Keratinocyte (primary cell): Measurements from ENCODE around the gene FSTL5. TPM values are rescaled to one million over a fixed set of nuclear protein-coding genes. Genes with fewer than 3 reads are reported as not detected.
"Not testable (repeated sequence)": the region's sequence is repeated elsewhere in the genome, so short reads cannot be mapped to it uniquely, and the experiment has no call there.

Experiments
- DNase-seq: peaks from one replicate; pipeline ENCODE4 v3.0.0-alpha.2; 2011; ENCODE audit warnings: low read depth, missing footprints, low spot score
- FAIRE-seq: peaks from 2 replicates; lab custom pipeline; 2011; peaks lifted over from hg19 to GRCh38; lab: Jason Lieb, UNC
- H2AFZ ChIP-seq: 2 replicates; pipeline ENCODE4 v1.6.0; 2012; ENCODE audit warnings: low read length, control low read depth, inconsistent platforms; ENCODE audit not compliant: control insufficient read depth
- H3K27ac ChIP-seq: 2 replicates; pipeline ENCODE4 v1.5.1; 2011; ENCODE audit warnings: low read length; ENCODE audit not compliant: control insufficient read depth, insufficient read depth
- H3K27me3 ChIP-seq: 3 replicates; pipeline ENCODE4 v1.6.0; 2011; ENCODE audit warnings: low read length; ENCODE audit not compliant: control insufficient read depth, insufficient read depth; ENCODE audit errors: extremely low read depth
- H3K36me3 ChIP-seq, 2 experiments: 2 replicates in 1 of 2; 3 replicates in 1 of 2; pipeline ENCODE4 v1.5.1; 2011; ENCODE audit warnings: low read length in 2 of 2, mild to moderate bottlenecking in 1 of 2; ENCODE audit not compliant: control insufficient read depth in 2 of 2, insufficient read depth in 2 of 2; ENCODE audit errors: extremely low read depth in 1 of 2
- H3K4me1 ChIP-seq: 3 replicates; pipeline ENCODE4 v1.5.1; 2011; ENCODE audit warnings: low read length; ENCODE audit not compliant: control insufficient read depth, insufficient read depth; ENCODE audit errors: extremely low read depth
- H3K4me2 ChIP-seq: 3 replicates; pipeline ENCODE4 v1.6.0; 2011; ENCODE audit warnings: low read depth, low read length; ENCODE audit not compliant: control insufficient read depth, insufficient read depth; ENCODE audit errors: extremely low read depth
- H3K4me3 ChIP-seq, 3 experiments: fragments of 200-600 bp in 1 of 3; sonication (generic) in 1 of 3; 2 replicates in 2 of 3; 3 replicates in 1 of 3; pipeline ENCODE4 v1.5.1; 2011 to 2016; ENCODE audit warnings: low read length in 3 of 3, mild to moderate bottlenecking in 3 of 3, control low read depth in 2 of 3, inconsistent platforms in 1 of 3, low read depth in 1 of 3, mixed read lengths in 1 of 3, mixed run types in 1 of 3, moderate library complexity in 1 of 3; ENCODE audit not compliant: control insufficient read depth in 2 of 3, insufficient read depth in 2 of 3; ENCODE audit errors: extremely low read depth in 1 of 3
- H3K79me2 ChIP-seq: 2 replicates; pipeline ENCODE4 v1.6.0; 2012; ENCODE audit warnings: low read length; ENCODE audit not compliant: control insufficient read depth, insufficient read depth
- H3K9ac ChIP-seq: 3 replicates; pipeline ENCODE4 v1.6.0; 2011; ENCODE audit warnings: low read length; ENCODE audit not compliant: control insufficient read depth, insufficient read depth; ENCODE audit errors: extremely low read depth
- H3K9me1 ChIP-seq: 3 replicates; pipeline ENCODE4 v1.6.0; 2011; ENCODE audit warnings: low read length; ENCODE audit not compliant: control insufficient read depth, insufficient read depth; ENCODE audit errors: extremely low read depth
- H3K9me3 ChIP-seq: 2 replicates; pipeline ENCODE4 v1.5.1; 2012; ENCODE audit warnings: low read depth, low read length; ENCODE audit not compliant: control insufficient read depth
- H4K20me1 ChIP-seq: 3 replicates; pipeline ENCODE4 v1.6.0; 2011; ENCODE audit warnings: low read length; ENCODE audit not compliant: control insufficient read depth, insufficient read depth; ENCODE audit errors: extremely low read depth
- CTCF ChIP-seq, 3 experiments: IDR thresholded peaks in 1 of 3; conservative IDR thresholded peaks in 1 of 3; optimal IDR thresholded peaks in 1 of 3; 2 replicates in 2 of 3; 3 replicates in 1 of 3; pipeline versions ENCODE3 to v1.5.1; 2011; ENCODE audit warnings: low read length in 3 of 3, mild to moderate bottlenecking in 3 of 3, moderate library complexity in 2 of 3, control low read depth in 1 of 3, inconsistent platforms in 1 of 3; ENCODE audit not compliant: insufficient read depth in 2 of 3; ENCODE audit errors: extremely low read depth in 1 of 3
- EZH2 ChIP-seq: IDR thresholded peaks from one replicate; pipeline ENCODE4 v1.6.1; 2012; ENCODE audit warnings: inconsistent platforms, mild to moderate bottlenecking, low read length, moderate library complexity
- dilution Hi-C: fragments of 300-500 bp; cut with MboI; formaldehyde crosslinking; loops from one replicate; pipeline ENCODE4 v1.7.0; 2020; ENCODE audit warnings: low sequenced_read_pairs; ENCODE audit not compliant: extremely low pct_ligation_motif_present
- polyA plus RNA-seq, 5 experiments: library from polyadenylated mRNA; depleted of rRNA in 3 of 5; stranded (reverse) in 3 of 5; stranded (forward) in 1 of 5; unstranded in 1 of 5; fragments of >200 nt; gene quantifications; 1 replicate in 1 of 5; 2 replicates in 3 of 5; 3 replicates in 1 of 5; pipeline versions ENCODE4 v1.2.1 to v1.2.3, GENCODE V29; 2011 to 2012; ENCODE audit warnings: missing spikeins in 2 of 5, low read depth in 1 of 5, low replicate concordance in 1 of 5

Gene FSTL5
- polyA plus RNA-seq, 1 donor (not counting 4 experiments of a cell fraction or from before 2014, with no cell fraction given) = not detected

GRCh38 chr4:162111078-162111477, 52.7 kb downstream of the FSTL5 start:
- no peaks in the 10 kb centered on the region for H3K36me3 ChIP-seq
- H3K9ac ChIP-seq = no peak overlapping the region
- H3K4me1 ChIP-seq = no peaks in the 10 kb centered on the region
- H2AFZ ChIP-seq = no peak overlapping the region
- DNase-seq (no peak), FAIRE-seq (no peak)
- H3K9me1 ChIP-seq = no peaks in the 10 kb centered on the region
- no peak overlapping the region for H3K27ac ChIP-seq
- no peak overlapping the region for H3K4me2 ChIP-seq
- no peaks in the 10 kb centered on the region for H3K9me3 ChIP-seq
- H4K20me1 ChIP-seq = no peaks in the 10 kb centered on the region
- H3K27me3 ChIP-seq = no peaks in the 10 kb centered on the region
- TF ChIP-seq CTCF (optimal IDR thresholded peaks at IDR 0.05 in 1 of 3, IDR thresholded peaks at IDR 0.05 in 1 of 3, conservative IDR thresholded peaks at IDR 0.05 in 1 of 3; ENCODE audit: extremely low read depth in 1 of 3, insufficient read depth in 2 of 3, low read length in 3 of 3) (no peak), EZH2 (no peak)
- dilution Hi-C loops = no loop called here
- H3K4me3 ChIP-seq = no peak overlapping the region
- no peaks in the 10 kb centered on the region for H3K79me2 ChIP-seq

- Histone ChIP-seq H3K4me2 (no peak overlapping the region), H3K4me1 (no peaks in the 10 kb centered on the region), H3K79me2 (no peaks in the 10 kb centered on the region), H3K9me1 (no peaks in the 10 kb centered on the region), H3K9ac (no peak overlapping the region), H3K27me3 (no peaks in the 10 kb centered on the region), H2AFZ (no peak overlapping the region), H3K36me3 (no peaks in the 10 kb centered on the region), H4K20me1 (no peaks in the 10 kb centered on the region), H3K4me3 (no peak overlapping the region), H3K9me3 (no peaks in the 10 kb centered on the region), H3K27ac (no peak overlapping the region)
- DNase-seq (no peak), FAIRE-seq (no peak)
- TF ChIP-seq CTCF (optimal IDR thresholded peaks at IDR 0.05 in 1 of 3, IDR thresholded peaks at IDR 0.05 in 1 of 3, conservative IDR thresholded peaks at IDR 0.05 in 1 of 3; ENCODE audit: extremely low read depth in 1 of 3, insufficient read depth in 2 of 3, low read length in 3 of 3) (no peak), EZH2 (no peak)
- dilution Hi-C loops = no loop called here
These were observed 59.2 kb downstream of the FSTL5 start for GRCh38 chr4:162104459-162105124.

- FAIRE-seq, H3K4me2 ChIP-seq, H2AFZ ChIP-seq, H3K9me1 ChIP-seq, H3K36me3 ChIP-seq, H4K20me1 ChIP-seq, H3K27me3 ChIP-seq, H3K9ac ChIP-seq, H3K4me3 ChIP-seq, H3K4me1 ChIP-seq, H3K27ac ChIP-seq, DNase-seq, dilution Hi-C loops, H3K79me2 ChIP-seq, H3K9me3 ChIP-seq: not testable (repeated sequence)
These were observed 59.9 kb downstream of the FSTL5 start for GRCh38 chr4:162103908-162104307.
